ENCODE results near the gene REV1. TPM values are rescaled to one million over a fixed set of nuclear protein-coding genes. Genes with fewer than 3 reads are reported as not detected.

REV1 gene
- polyA plus RNA-seq, 3 donors = 6.5 to 39.9 (median 9.5) TPM

DNA sequence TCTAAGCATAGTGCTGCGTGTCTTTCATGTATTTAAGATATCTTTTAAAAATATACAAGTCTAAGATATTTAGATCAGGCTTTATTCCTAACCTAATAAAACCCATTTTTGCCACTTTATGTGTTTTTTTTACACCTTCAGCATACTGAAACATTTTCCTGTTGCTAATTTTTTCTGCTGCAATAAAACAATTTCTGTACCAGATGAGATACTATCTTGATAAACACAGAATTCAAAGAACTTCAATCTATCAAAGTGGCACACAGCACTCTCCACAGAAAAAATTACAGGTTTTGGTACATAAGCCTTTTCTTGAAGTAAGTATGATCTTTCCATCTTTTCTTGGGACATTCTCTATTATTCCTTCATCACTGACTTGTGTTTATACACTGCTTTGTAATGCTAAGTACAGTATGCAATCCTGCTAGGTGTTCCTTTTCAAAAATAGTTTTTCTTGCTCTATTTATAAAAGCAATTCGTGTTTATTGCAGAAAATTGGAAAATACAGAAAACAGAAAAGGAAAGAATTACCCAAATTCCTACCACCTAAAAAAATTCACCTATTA is 16.2 kb downstream of the REV1 start:
- no peak for DNase-seq
- H2AFZ ChIP-seq (ENCODE audit: insufficient read depth, low read depth, low read length, poor library complexity, severe bottlenecking) = no peak overlapping the region
- no peak overlapping the region for H3K4me2 ChIP-seq (replicated peaks; ENCODE audit: extremely low read depth, low read length, poor library complexity, severe bottlenecking)
- H3K27ac Mint-ChIP-seq = peak overlapping the region in 1 of 7 donors; percentile 44
- H3K36me3 Mint-ChIP-seq = peaks cover 3 to 10% of the 10 kb centered on the region in 2 donors
- TF ChIP-seq, protein P1, sequence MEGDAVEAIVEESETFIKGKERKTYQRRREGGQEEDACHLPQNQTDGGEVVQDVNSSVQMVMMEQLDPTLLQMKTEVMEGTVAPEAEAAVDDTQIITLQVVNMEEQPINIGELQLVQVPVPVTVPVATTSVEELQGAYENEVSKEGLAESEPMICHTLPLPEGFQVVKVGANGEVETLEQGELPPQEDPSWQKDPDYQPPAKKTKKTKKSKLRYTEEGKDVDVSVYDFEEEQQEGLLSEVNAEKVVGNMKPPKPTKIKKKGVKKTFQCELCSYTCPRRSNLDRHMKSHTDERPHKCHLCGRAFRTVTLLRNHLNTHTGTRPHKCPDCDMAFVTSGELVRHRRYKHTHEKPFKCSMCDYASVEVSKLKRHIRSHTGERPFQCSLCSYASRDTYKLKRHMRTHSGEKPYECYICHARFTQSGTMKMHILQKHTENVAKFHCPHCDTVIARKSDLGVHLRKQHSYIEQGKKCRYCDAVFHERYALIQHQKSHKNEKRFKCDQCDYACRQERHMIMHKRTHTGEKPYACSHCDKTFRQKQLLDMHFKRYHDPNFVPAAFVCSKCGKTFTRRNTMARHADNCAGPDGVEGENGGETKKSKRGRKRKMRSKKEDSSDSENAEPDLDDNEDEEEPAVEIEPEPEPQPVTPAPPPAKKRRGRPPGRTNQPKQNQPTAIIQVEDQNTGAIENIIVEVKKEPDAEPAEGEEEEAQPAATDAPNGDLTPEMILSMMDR (IDR thresholded peaks at IDR 0.05) = no peak
- peaks cover 93% of the 10 kb centered on the region for H4K20me1 ChIP-seq (ENCODE audit: insufficient read depth, low read length)
- no peaks in the 10 kb centered on the region for H3K27me3 ChIP-seq (ENCODE audit: control insufficient read depth in 2 of 2, insufficient read depth in 2 of 2, low read length in 2 of 2)
- H3K9me3 Mint-ChIP-seq = peaks cover 0 to 2% (median 0%) of the 10 kb centered on the region in 7 donors
- WGBS (ENCODE audit: insufficient coverage) = no CpG with 5 or more reads among the region's 2 CpGs
- peaks cover 0 to 2% of the 10 kb centered on the region in 2 donors for H3K4me1 ChIP-seq (ENCODE audit: control insufficient read depth in 1 of 2, insufficient read depth in 2 of 2, low read length in 2 of 2)
- H3K27ac ChIP-seq (ENCODE audit: low read depth in 1 of 2, low read length in 2 of 2) = no peak overlapping the region
- no peaks in the 10 kb centered on the region for H3K36me3 ChIP-seq (replicated peaks in 1 of 2; ENCODE audit: control insufficient read depth in 1 of 2, insufficient read depth in 2 of 2, low read length in 2 of 2)
- no peak overlapping the region for H3K9ac ChIP-seq (ENCODE audit: insufficient read depth, low read length, poor library complexity, severe bottlenecking)
- H3K4me3 ChIP-seq (replicated peaks in 1 of 3; ENCODE audit: low read depth in 2 of 3, low read length in 3 of 3) = no peak overlapping the region
- peaks cover 100% of the 10 kb centered on the region for H3K79me2 ChIP-seq (ENCODE audit: insufficient read depth, low read length)
- peaks cover 0 to 2% (median 0%) of the 10 kb centered on the region in 3 donors for H3K27me3 Mint-ChIP-seq (ENCODE audit: low read depth in 3 of 3)
- H3K4me1 Mint-ChIP-seq = peaks cover 27% of the 10 kb centered on the region
- intact Hi-C loops (cut with micrococcal nuclease) = no loop called here
- H3K9me3 ChIP-seq (replicated peaks in 1 of 2; ENCODE audit: control insufficient read depth in 1 of 2, insufficient read depth in 1 of 2, low read length in 2 of 2) = no peaks in the 10 kb centered on the region
- no peak overlapping the region for H3K4me3 Mint-ChIP-seq

DNA sequence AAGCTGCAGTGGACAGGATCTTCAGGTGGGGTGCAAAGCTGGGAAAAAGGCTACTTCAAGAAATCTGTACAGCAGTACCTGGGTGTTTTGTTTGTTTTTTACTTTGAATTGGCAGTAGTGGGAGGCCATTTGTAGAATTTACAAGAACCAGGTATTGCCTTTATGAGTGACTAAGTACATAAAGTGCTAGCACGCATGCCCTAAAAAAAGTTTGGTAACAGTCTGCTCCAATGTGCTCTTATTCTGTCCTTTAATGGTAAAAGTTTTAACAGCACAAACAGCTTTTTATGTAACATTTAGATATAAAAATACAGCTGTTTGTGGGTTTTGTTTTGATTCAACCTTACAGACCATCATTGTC is 17.2 kb downstream of the REV1 start:
- Histone ChIP-seq H3K4me2 (replicated peaks; ENCODE audit: extremely low read depth, low read length, poor library complexity, severe bottlenecking) (no peak overlapping the region), H3K36me3 (replicated peaks in 1 of 2; ENCODE audit: control insufficient read depth in 1 of 2, insufficient read depth in 2 of 2, low read length in 2 of 2) (no peaks in the 10 kb centered on the region), H3K4me3 (replicated peaks in 1 of 3; ENCODE audit: low read depth in 2 of 3, low read length in 3 of 3) (no peak overlapping the region), H3K27me3 (ENCODE audit: control insufficient read depth in 2 of 2, insufficient read depth in 2 of 2, low read length in 2 of 2) (no peaks in the 10 kb centered on the region), H3K27ac (ENCODE audit: low read depth in 1 of 2, low read length in 2 of 2) (no peak overlapping the region), H3K79me2 (ENCODE audit: insufficient read depth, low read length) (peaks cover 100% of the 10 kb centered on the region), H3K9me3 (replicated peaks in 1 of 2; ENCODE audit: control insufficient read depth in 1 of 2, insufficient read depth in 1 of 2, low read length in 2 of 2) (no peaks in the 10 kb centered on the region), H4K20me1 (ENCODE audit: insufficient read depth, low read length) (peaks cover 90% of the 10 kb centered on the region), H3K4me1 (ENCODE audit: control insufficient read depth in 1 of 2, insufficient read depth in 2 of 2, low read length in 2 of 2) (no peaks in the 10 kb centered on the region), H2AFZ (ENCODE audit: insufficient read depth, low read depth, low read length, poor library complexity, severe bottlenecking) (no peak overlapping the region), H3K9ac (ENCODE audit: insufficient read depth, low read length, poor library complexity, severe bottlenecking) (no peak overlapping the region)
- WGBS (ENCODE audit: insufficient coverage) = no CpG with 5 or more reads among the region's 1 CpG
- peak overlapping the region in 1 of 7 donors; percentile 11 for H3K27ac Mint-ChIP-seq
- H3K4me3 Mint-ChIP-seq = no peak overlapping the region
- peaks cover 0 to 2% (median 0%) of the 10 kb centered on the region in 7 donors for H3K9me3 Mint-ChIP-seq
- DNase-seq = no peak
- peaks cover 22% of the 10 kb centered on the region for H3K4me1 Mint-ChIP-seq
- peaks cover 0 to 2% (median 0%) of the 10 kb centered on the region in 3 donors for H3K27me3 Mint-ChIP-seq (ENCODE audit: low read depth in 3 of 3)
- H3K36me3 Mint-ChIP-seq = peaks cover 3 to 14% of the 10 kb centered on the region in 2 donors
- TF ChIP-seq, protein P1 (IDR thresholded peaks at IDR 0.05) = no peak
- intact Hi-C loops (cut with micrococcal nuclease) = no loop called here
